ENCODE results near the gene FRG2. TPM values are rescaled to one million over a fixed set of nuclear protein-coding genes. Genes with fewer than 3 reads are reported as not detected.
"Not testable (repeated sequence)": the region's sequence is repeated elsewhere in the genome, so short reads cannot be mapped to it uniquely, and the experiment has no call there.

FRG2 gene
- total RNA-seq, 4 donors from 2014 or later: not detected

- DNase-seq: no peak
- Histone ChIP-seq H3K4me1 (no peaks in the 10 kb centered on the region), H3K27ac (no peak overlapping the region), H3K4me3 (no peak overlapping the region), H3K27me3 (peaks cover 0 to 21% of the 10 kb centered on the region in 2 donors), H3K36me3 (no peaks in the 10 kb centered on the region), H3K9me3 (no peaks in the 10 kb centered on the region)
- TF ChIP-seq, protein P1, sequence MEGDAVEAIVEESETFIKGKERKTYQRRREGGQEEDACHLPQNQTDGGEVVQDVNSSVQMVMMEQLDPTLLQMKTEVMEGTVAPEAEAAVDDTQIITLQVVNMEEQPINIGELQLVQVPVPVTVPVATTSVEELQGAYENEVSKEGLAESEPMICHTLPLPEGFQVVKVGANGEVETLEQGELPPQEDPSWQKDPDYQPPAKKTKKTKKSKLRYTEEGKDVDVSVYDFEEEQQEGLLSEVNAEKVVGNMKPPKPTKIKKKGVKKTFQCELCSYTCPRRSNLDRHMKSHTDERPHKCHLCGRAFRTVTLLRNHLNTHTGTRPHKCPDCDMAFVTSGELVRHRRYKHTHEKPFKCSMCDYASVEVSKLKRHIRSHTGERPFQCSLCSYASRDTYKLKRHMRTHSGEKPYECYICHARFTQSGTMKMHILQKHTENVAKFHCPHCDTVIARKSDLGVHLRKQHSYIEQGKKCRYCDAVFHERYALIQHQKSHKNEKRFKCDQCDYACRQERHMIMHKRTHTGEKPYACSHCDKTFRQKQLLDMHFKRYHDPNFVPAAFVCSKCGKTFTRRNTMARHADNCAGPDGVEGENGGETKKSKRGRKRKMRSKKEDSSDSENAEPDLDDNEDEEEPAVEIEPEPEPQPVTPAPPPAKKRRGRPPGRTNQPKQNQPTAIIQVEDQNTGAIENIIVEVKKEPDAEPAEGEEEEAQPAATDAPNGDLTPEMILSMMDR (IDR thresholded peaks at IDR 0.05): no peak
- no peak for TF ChIP-seq POLR2A (IDR thresholded peaks at IDR 0.05)
- intact Hi-C loops (cut with DNase I; ENCODE audit: low total_unique reads): no loop called here
Observed at GRCh38 chr4:190020790-190021717, 6.0 kb downstream of the FRG2 start.

DNA sequence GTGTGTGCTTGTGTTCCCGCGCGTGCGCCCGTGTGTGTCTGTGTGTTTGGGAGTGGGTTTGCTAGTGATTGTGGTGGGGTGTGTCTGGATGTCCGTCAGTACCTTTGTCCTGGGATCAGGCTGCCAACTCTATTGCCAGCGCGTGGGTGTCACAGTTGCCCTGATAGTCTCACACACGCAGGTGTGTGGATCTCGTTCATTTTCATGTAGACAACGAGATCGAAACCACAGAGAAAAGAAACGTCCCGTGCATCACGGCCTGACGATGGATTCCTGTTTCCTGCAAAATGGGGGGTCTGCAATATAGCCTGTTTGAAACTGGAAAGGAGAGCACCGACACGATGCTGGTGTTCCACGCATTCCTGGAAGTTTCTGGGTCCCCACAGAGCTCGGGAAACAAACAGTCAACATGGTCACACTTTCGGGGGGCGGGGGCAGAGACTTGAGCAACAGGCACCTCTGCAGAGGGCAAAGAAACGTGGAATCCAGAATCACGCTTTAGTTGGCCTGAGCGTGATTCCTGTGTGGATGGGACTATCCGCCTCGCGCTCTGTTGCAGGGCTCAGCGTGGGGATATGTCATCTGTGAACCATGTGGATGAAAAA is 7.1 kb downstream of the FRG2 start:
- H3K4me3 ChIP-seq; intact Hi-C loops (cut with DNase I; ENCODE audit: low total_unique reads); H3K36me3 ChIP-seq; H3K27ac ChIP-seq; H3K9me3 ChIP-seq; DNase-seq; H3K4me1 ChIP-seq: not testable (repeated sequence)
- peaks cover 0 to 25% of the 10 kb centered on the region in 2 donors for H3K27me3 ChIP-seq

GRCh38 chr4:190019023-190019858 is 7.8 kb downstream of the FRG2 start:
- peaks cover 0 to 27% of the 10 kb centered on the region in 2 donors for H3K27me3 ChIP-seq
- no peaks in the 10 kb centered on the region for H3K36me3 ChIP-seq
- DNase-seq: no peak
- peaks cover 0 to 7% of the 10 kb centered on the region in 2 donors for H3K4me1 ChIP-seq
- no peak overlapping the region for H3K4me3 ChIP-seq
- TF ChIP-seq, protein P1 (IDR thresholded peaks at IDR 0.05): no peak
- TF ChIP-seq POLR2A (IDR thresholded peaks at IDR 0.05): no peak
- intact Hi-C loops (cut with DNase I; ENCODE audit: low total_unique reads): no loop called here
- H3K27ac ChIP-seq: no peak overlapping the region
- H3K9me3 ChIP-seq: no peaks in the 10 kb centered on the region

GRCh38 chr4:190018201-190018920 is 8.7 kb downstream of the FRG2 start:
- intact Hi-C loops (cut with DNase I; ENCODE audit: low total_unique reads): no loop called here
- peaks cover 0 to 36% of the 10 kb centered on the region in 2 donors for H3K27me3 ChIP-seq
- no peak overlapping the region for H3K27ac ChIP-seq
- H3K36me3 ChIP-seq: no peaks in the 10 kb centered on the region
- DNase-seq: no peak
- TF ChIP-seq POLR2A (IDR thresholded peaks at IDR 0.05): no peak
- TF ChIP-seq, protein P1 (IDR thresholded peaks at IDR 0.05): no peak
- H3K4me1 ChIP-seq: peaks cover 0 to 7% of the 10 kb centered on the region in 2 donors
- H3K9me3 ChIP-seq: no peaks in the 10 kb centered on the region
- H3K4me3 ChIP-seq: no peak overlapping the region

All from uterus (tissue), 4 donors.